SK-N-SH (cell line): ENCODE data around the gene CCL24. TPM values are rescaled to one million over a fixed set of nuclear protein-coding genes. Genes with fewer than 3 reads are reported as not detected.

Experiments
- CTCF ChIA-PET: fragments of 300-600, 350-600 bp; formaldehyde crosslinking; extraction: SDS; loops from one replicate; lab custom pipeline; 2021; lab: Yijun Ruan, JAX
- POLR2A ChIA-PET: fragments of 350-600 bp; sonication (Branson Sonifier 250); formaldehyde crosslinking; extraction: SDS; loops from one replicate; lab custom pipeline; 2020; ENCODE audit warnings: antibody characterized with exemption, inconsistent platforms; lab: Yijun Ruan, JAX
- DNase-seq: peaks from one replicate; pipeline ENCODE4 v3.0.0; 2012
- H2AFZ ChIP-seq: fragments of 200-600 bp; sonication (generic); 2 replicates; pipeline ENCODE4 v1.8.1; 2016; ENCODE audit warnings: antibody characterized with exemption, mild to moderate bottlenecking, low read depth
- H3F3A ChIP-seq: fragments of 200-600 bp; sonication (generic); replicated peaks from 2 replicates; pipeline ENCODE3; 2016; ENCODE audit warnings: antibody characterized with exemption, mild to moderate bottlenecking; ENCODE audit not compliant: insufficient read depth
- H3K27ac ChIP-seq, 2 experiments: fragments of 200-500 bp in 1 of 2; fragments of 200-600 bp in 1 of 2; sonication (Bioruptor generic) in 1 of 2; sonication (generic), shearing (Covaris generic) in 1 of 2; 2 replicates each; pipeline versions ENCODE4 v1.5.1 to v1.6.1; 2014 to 2016; ENCODE audit warnings: low read depth in 2 of 2, inconsistent platforms in 1 of 2, low read length in 1 of 2, mild to moderate bottlenecking in 1 of 2, mixed read lengths in 1 of 2
- H3K27me3 ChIP-seq: fragments of 200-600 bp; sonication (generic), shearing (Covaris generic); 2 replicates; pipeline ENCODE4 v1.6.1; 2016; ENCODE audit warnings: mixed run types; ENCODE audit not compliant: insufficient read depth
- H3K36me3 ChIP-seq, 2 experiments: fragments of 200-500 bp in 1 of 2; fragments of 200-600 bp in 1 of 2; sonication (Bioruptor generic) in 1 of 2; sonication (generic) in 1 of 2; replicated peaks in 1 of 2; 2 replicates each; pipeline versions ENCODE3 to v1.5.1; 2014 to 2016; ENCODE audit warnings: low read length in 1 of 2, mild to moderate bottlenecking in 1 of 2; ENCODE audit not compliant: insufficient read depth in 2 of 2, control insufficient read depth in 1 of 2
- H3K4me1 ChIP-seq, 2 experiments: fragments of 200-500 bp in 1 of 2; fragments of 200-600 bp in 1 of 2; sonication (Bioruptor generic) in 1 of 2; sonication (generic), shearing (Covaris generic) in 1 of 2; 2 replicates each; pipeline versions ENCODE4 v1.5.1 to v1.6.1; 2014 to 2016; ENCODE audit warnings: low read depth in 1 of 2, low read length in 1 of 2, mixed run types in 1 of 2; ENCODE audit not compliant: insufficient read depth in 2 of 2, control insufficient read depth in 1 of 2
- H3K4me2 ChIP-seq: fragments of 200-600 bp; sonication (generic), shearing (Covaris generic); 2 replicates; pipeline ENCODE4 v1.6.1; 2017; ENCODE audit warnings: mixed run types
- H3K4me3 ChIP-seq, 2 experiments: fragments of 200-500 bp in 1 of 2; fragments of 200-600 bp in 1 of 2; sonication (Bioruptor generic) in 1 of 2; sonication (generic), shearing (Covaris generic) in 1 of 2; 2 replicates each; pipeline versions ENCODE4 v1.5.1 to v1.8.1; 2014 to 2016; ENCODE audit warnings: low read depth in 2 of 2, inconsistent platforms in 1 of 2, low read length in 1 of 2, mild to moderate bottlenecking in 1 of 2, mixed read lengths in 1 of 2, moderate library complexity in 1 of 2
- H3K79me2 ChIP-seq: fragments of 200-600 bp; sonication (generic); 2 replicates; pipeline ENCODE4 v1.8.1; 2017; ENCODE audit warnings: mild to moderate bottlenecking; ENCODE audit not compliant: insufficient read depth
- H3K9ac ChIP-seq: fragments of 200-600 bp; sonication (generic); 2 replicates; pipeline ENCODE4 v1.6.1; 2017; ENCODE audit warnings: mixed run types
- H3K9me2 ChIP-seq: fragments of 200-600 bp; sonication (generic); 2 replicates; pipeline ENCODE4 v1.6.1; 2017; ENCODE audit warnings: mixed run types
- H3K9me3 ChIP-seq: fragments of 200-600 bp; sonication (generic); 2 replicates; pipeline ENCODE4 v1.6.1; 2017; ENCODE audit warnings: mixed run types, mild to moderate bottlenecking, moderate library complexity
- H4K20me1 ChIP-seq: fragments of 200-600 bp; sonication (generic); 2 replicates; pipeline ENCODE4 v1.6.1; 2017; ENCODE audit warnings: mild to moderate bottlenecking, mixed run types; ENCODE audit not compliant: insufficient read depth
- CTCF ChIP-seq: fragments of 200-600 bp; sonication (generic); IDR thresholded peaks from 2 replicates; pipeline ENCODE4 v1.6.1; 2017; ENCODE audit warnings: antibody characterized with exemption, mild to moderate bottlenecking, moderate library complexity
- ELF1 ChIP-seq: IDR thresholded peaks from 2 replicates; pipeline ENCODE4 v1.4.0; 2012
- EP300 ChIP-seq, 2 experiments: IDR thresholded peaks; 2 replicates each; pipeline versions ENCODE4 v1.4.0 to v1.6.1; 2012; ENCODE audit warnings: borderline replicate concordance in 1 of 2, low read depth in 1 of 2, low read length in 1 of 2
- EZH2phosphoT487 ChIP-seq: fragments of 200-600 bp; sonication (generic); IDR thresholded peaks from 2 replicates; pipeline ENCODE4 v1.6.1; 2017; ENCODE audit warnings: low read depth, mixed run types, mild to moderate bottlenecking, antibody characterized with exemption, moderate library complexity, borderline replicate concordance
- FOSL2 ChIP-seq: IDR thresholded peaks from 2 replicates; pipeline ENCODE4 v1.4.0; 2012; ENCODE audit warnings: low read depth, mild to moderate bottlenecking, moderate library complexity, borderline replicate concordance
- FOXJ3 ChIP-seq: sonication (generic); formaldehyde crosslinking; IDR thresholded peaks from 2 replicates; pipeline ENCODE4 v1.5.1; 2020; ENCODE audit warnings: mild to moderate bottlenecking, missing genetic modification reagents
- GATA2 ChIP-seq: sonication (generic); formaldehyde crosslinking; IDR thresholded peaks from 2 replicates; pipeline ENCODE4 v1.5.0; 2020; ENCODE audit warnings: mild to moderate bottlenecking, missing genetic modification reagents
- IRF3 ChIP-seq: fragments of 150-350 bp; IDR thresholded peaks from 2 replicates; pipeline ENCODE4 v1.6.1; 2016; ENCODE audit warnings: mild to moderate bottlenecking, low read depth, low read length
- JUND ChIP-seq: IDR thresholded peaks from 2 replicates; pipeline ENCODE4 v1.4.0; 2012
- MXI1 ChIP-seq: IDR thresholded peaks from 2 replicates; pipeline ENCODE4 v1.6.1; 2012; ENCODE audit warnings: mild to moderate bottlenecking, low read depth, low read length, improper control_type of control experiment
- NFIC ChIP-seq: IDR thresholded peaks from 2 replicates; pipeline ENCODE4 v1.4.0; 2012; ENCODE audit warnings: borderline replicate concordance
- NRF1 ChIP-seq: IDR thresholded peaks from 2 replicates; pipeline ENCODE4 v1.6.1; 2012; ENCODE audit warnings: low read depth, mild to moderate bottlenecking, low read length
- PBX3 ChIP-seq: IDR thresholded peaks from 2 replicates; pipeline ENCODE4; 2012
- RCOR1 ChIP-seq: fragments of 150-350 bp; IDR thresholded peaks from 2 replicates; pipeline ENCODE4 v1.6.1; 2017; ENCODE audit warnings: antibody characterized with exemption, low read length
- RFX5 ChIP-seq: IDR thresholded peaks from 2 replicates; pipeline ENCODE4 v1.6.1; 2012; ENCODE audit warnings: mild to moderate bottlenecking, improper control_type of control experiment, low read length
- RXRA ChIP-seq: IDR thresholded peaks from 2 replicates; pipeline ENCODE4 v1.4.0; 2012; ENCODE audit warnings: low read depth, mild to moderate bottlenecking, borderline replicate concordance
- SIN3A ChIP-seq: IDR thresholded peaks from 2 replicates; pipeline ENCODE4 v1.6.1; 2012; ENCODE audit warnings: low read depth, mild to moderate bottlenecking, low read length, moderate library complexity, borderline replicate concordance
- USF2 ChIP-seq: fragments of 150-350 bp; IDR thresholded peaks from 2 replicates; pipeline ENCODE4 v1.6.1; 2017; ENCODE audit warnings: antibody characterized with exemption, low read length, low read depth, borderline replicate concordance
- YY1 ChIP-seq: IDR thresholded peaks from 2 replicates; pipeline ENCODE4 v1.4.0; 2012; ENCODE audit warnings: low read depth, mild to moderate bottlenecking
- ZBTB33 ChIP-seq: IDR thresholded peaks from 2 replicates; pipeline ENCODE4 v1.4.0; 2012; ENCODE audit warnings: low read depth, borderline replicate concordance
- WGBS: methylation state at CpG from one replicate; pipeline ENCODE4 v1.1.6; 2017; ENCODE audit warnings: low lambda C conversion rate; 5-methylcytosine and 5-hydroxymethylcytosine counted together
- polyA plus RNA-seq, 3 experiments: library from polyadenylated mRNA; depleted of rRNA; stranded (reverse); fragments of >200 nt; gene quantifications; 2 replicates each; pipeline ENCODE4 v1.2.3, GENCODE V29; 2012

Gene CCL24
- polyA plus RNA-seq, 1 of the 3 experiments (the other 2 are of a cell fraction), result not detected

- Histone ChIP-seq H3K4me1 (no peaks in the 10 kb centered on the region), H2AFZ (no peak overlapping the region), H3F3A (no peaks in the 10 kb centered on the region), H3K36me3 (no peaks in the 10 kb centered on the region), H3K4me3 (no peak overlapping the region), H3K9me2 (no peaks in the 10 kb centered on the region)
- DNase-seq, result no peak
- CTCF ChIA-PET, result interaction anchor here (2.0 to 3.2 kb wide), 2 partner anchors 12 to 166 kb away, joined by 6 to 19 read pairs; no protein-coding TSS in a partner anchor
- TF ChIP-seq ELF1, result no peak
- TF ChIP-seq NRF1, result no peak
- no peak for TF ChIP-seq JUND
- no peak for TF ChIP-seq PBX3
- no peak for TF ChIP-seq RCOR1
- no peak for TF ChIP-seq ZBTB33
- TF ChIP-seq NFIC, result no peak
- no peak for TF ChIP-seq GATA2 (CRISPR knock-in tag)
- TF ChIP-seq MXI1, result no peak
- TF ChIP-seq RFX5, result no peak
- no peak for TF ChIP-seq IRF3
- no peak for TF ChIP-seq USF2
- no peak for TF ChIP-seq YY1
- no peak for TF ChIP-seq CTCF
- TF ChIP-seq EZH2phosphoT487, result no peak
- TF ChIP-seq RXRA, result no peak
- no peak for TF ChIP-seq SIN3A
- TF ChIP-seq FOSL2, result no peak
- no peak for TF ChIP-seq FOXJ3 (CRISPR knock-in tag)
- TF ChIP-seq EP300 (IDR thresholded peaks at IDR 0.05; ENCODE audit: borderline replicate concordance in 1 of 2, low read depth in 1 of 2, low read length in 1 of 2), result no peak
- TF ChIP-seq, all 33 proteins: peak for 0
- Histone ChIP-seq H3K27ac (no peak overlapping the region), H3K4me2 (no peak overlapping the region), H4K20me1 (no peaks in the 10 kb centered on the region), H3K27me3 (no peaks in the 10 kb centered on the region; the same call in 1 of the 2 replicates), H3K79me2 (no peaks in the 10 kb centered on the region), H3K9me3 (no peaks in the 10 kb centered on the region), H3K9ac (no peak overlapping the region)
- POLR2A ChIA-PET, result no interaction called here
- 77% methylated on average over 5 of the region's 5 CpGs for WGBS
These were observed 40.6 kb upstream of the CCL24 start for GRCh38 chr7:75854233-75854632.
